GM23248 (cell line): ENCODE data around the gene ZNF552. TPM values are rescaled to one million over a fixed set of nuclear protein-coding genes. Genes with fewer than 3 reads are reported as not detected.

Source experiments
- DNase-seq: peaks from one replicate; pipeline ENCODE4 v3.0.0-alpha.2; 2015
- H2AFZ ChIP-seq: fragments of 200-600 bp; sonication (generic); 2 replicates; pipeline ENCODE4 v1.6.1; 2016; ENCODE audit warnings: antibody characterized with exemption
- H3F3A ChIP-seq: fragments of 200-600 bp; sonication (generic); 2 replicates; pipeline ENCODE4 v1.6.1; 2016; ENCODE audit warnings: mild to moderate bottlenecking, antibody characterized with exemption, mixed run types; ENCODE audit not compliant: insufficient read depth
- H3K27ac ChIP-seq: fragments of 200-600 bp; sonication (generic); 2 replicates; pipeline ENCODE4 v1.5.1; 2016; ENCODE audit warnings: mild to moderate bottlenecking
- H3K27me3 ChIP-seq: fragments of 200-600 bp; sonication (generic); replicated peaks from 2 replicates; pipeline ENCODE4 v1.6.1; 2016; ENCODE audit warnings: mild to moderate bottlenecking; ENCODE audit not compliant: insufficient read depth
- H3K36me3 ChIP-seq: fragments of 200-600 bp; sonication (generic); 2 replicates; pipeline ENCODE4 v1.6.1; 2016; ENCODE audit warnings: low read depth, mild to moderate bottlenecking
- H3K4me1 ChIP-seq: fragments of 200-600 bp; sonication (generic); 2 replicates; pipeline ENCODE4 v1.6.1; 2016; ENCODE audit warnings: mild to moderate bottlenecking; ENCODE audit not compliant: insufficient read depth
- H3K4me2 ChIP-seq: fragments of 200-600 bp; sonication (generic); one replicate; pipeline ENCODE4 v1.6.1; 2016; ENCODE audit warnings: mild to moderate bottlenecking; ENCODE audit not compliant: unreplicated experiment
- H3K4me3 ChIP-seq: fragments of 200-600 bp; sonication (generic); 2 replicates; pipeline ENCODE4 v1.5.1; 2016; ENCODE audit warnings: mild to moderate bottlenecking
- H3K79me2 ChIP-seq: fragments of 200-600 bp; sonication (generic); 2 replicates; pipeline ENCODE4 v1.6.1; 2016; ENCODE audit warnings: mild to moderate bottlenecking; ENCODE audit not compliant: insufficient read depth
- H3K9ac ChIP-seq: fragments of 200-600 bp; sonication (generic); 2 replicates; pipeline ENCODE4 v1.6.1; 2016; ENCODE audit warnings: mild to moderate bottlenecking
- H3K9me2 ChIP-seq: fragments of 200-600 bp; sonication (generic); 2 replicates; pipeline ENCODE4 v1.6.1; 2016; ENCODE audit warnings: mixed run types, mild to moderate bottlenecking, moderate library complexity; ENCODE audit not compliant: insufficient read depth
- H3K9me3 ChIP-seq: fragments of 200-600 bp; sonication (generic); one replicate; pipeline ENCODE4 v1.6.1; 2017; ENCODE audit warnings: low read depth
- H4K20me1 ChIP-seq: fragments of 200-600 bp; sonication (generic); 2 replicates; pipeline ENCODE4 v1.6.0; 2016; ENCODE audit not compliant: insufficient read depth
- EZH2 ChIP-seq: fragments of 200-600 bp; sonication (generic); IDR thresholded peaks from 2 replicates; pipeline ENCODE4 v1.6.1; 2018; ENCODE audit warnings: antibody characterized with exemption, mild to moderate bottlenecking; ENCODE audit not compliant: insufficient read depth, poor library complexity, severe bottlenecking
- EZH2phosphoT487 ChIP-seq: fragments of 200-600 bp; sonication (generic); IDR thresholded peaks from 2 replicates; pipeline ENCODE4 v1.6.1; 2018; ENCODE audit warnings: antibody characterized with exemption, moderate library complexity, mild to moderate bottlenecking, low read depth; ENCODE audit not compliant: insufficient read depth
- WGBS, 2 experiments: methylation state at CpG; one replicate each; pipeline ENCODE4 v1.1.6; 2015 to 2017; ENCODE audit warnings: low lambda C conversion rate in 2 of 2, low coverage in 1 of 2; ENCODE audit errors: missing lambda C conversion rate in 2 of 2; 5-methylcytosine and 5-hydroxymethylcytosine counted together
- in situ Hi-C: fragments of 300-500 bp; cut with MboI; formaldehyde crosslinking; loops from 2 replicates; pipeline ENCODE4 v1.15.0; 2020
- polyA plus RNA-seq: library from polyadenylated mRNA; unstranded; fragments of >200 nt; fragmentation: Nextera tagmentation; extraction: Ambion mirVana; gene quantifications from 2 replicates; pipeline ENCODE4 v1.2.1, GENCODE V29; 2016
- total RNA-seq: library from RNA; depleted of rRNA; stranded (reverse); fragments of >200 nt; shearing (Covaris generic); gene quantifications from 2 replicates; pipeline ENCODE4 v1.2.3, GENCODE V29; 2014

ZNF552 gene
- total and polyA plus RNA-seq, 2 experiments from 2014 or later: 2.7 to 4.3 TPM

DNA sequence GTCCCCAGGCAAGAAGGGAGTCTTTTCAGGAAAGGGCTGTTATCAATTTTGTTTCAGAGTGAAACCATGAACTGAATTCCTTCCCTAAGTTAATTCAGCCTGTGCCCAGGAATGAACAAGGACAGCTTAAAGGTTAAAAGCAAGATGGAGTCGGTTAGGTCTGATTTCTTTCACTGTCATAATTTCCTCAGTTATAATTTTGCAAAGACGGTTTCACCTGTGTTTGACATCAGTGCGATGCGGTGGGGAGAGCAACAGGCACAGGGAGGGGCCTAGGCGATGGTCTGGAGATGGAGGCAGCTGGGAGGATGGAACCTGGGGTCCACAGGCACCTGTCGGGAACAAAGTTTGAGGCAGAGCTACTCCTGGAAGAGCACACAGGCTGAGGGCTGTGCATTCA is 5.9 kb upstream of the ZNF552 start:
- Histone ChIP-seq H3K36me3 (no peaks in the 10 kb centered on the region), H3K9ac (peak overlapping the region; percentile 99), H3K27me3 (no peaks in the 10 kb centered on the region), H3K27ac (peak overlapping the region; percentile 92), H3K4me1 (peaks cover 9% of the 10 kb centered on the region), H2AFZ (0 out of 2 replicates have a peak overlapping the region, but pooled peaks have one; percentile 90), H3K9me3 (no peaks in the 10 kb centered on the region), H3K4me2 (peak overlapping the region; percentile 95), H3K79me2 (peaks cover 83% of the 10 kb centered on the region), H3K4me3 (peak overlapping the region; percentile 95), H3K9me2 (no peaks in the 10 kb centered on the region), H4K20me1 (peaks cover 3% of the 10 kb centered on the region; the same call in 1 of the 2 replicates), H3F3A (0 out of 2 replicates have a peak, but pooled peaks cover 5% of the 10 kb centered on the region)
- in situ Hi-C loops: no loop called here
- TF ChIP-seq EZH2 (no peak), EZH2phosphoT487 (no peak)
- WGBS, 2 experiments: 54 to 57% methylated on average over 6 of the region's 6 CpGs
- DNase-seq: no peak

DNA sequence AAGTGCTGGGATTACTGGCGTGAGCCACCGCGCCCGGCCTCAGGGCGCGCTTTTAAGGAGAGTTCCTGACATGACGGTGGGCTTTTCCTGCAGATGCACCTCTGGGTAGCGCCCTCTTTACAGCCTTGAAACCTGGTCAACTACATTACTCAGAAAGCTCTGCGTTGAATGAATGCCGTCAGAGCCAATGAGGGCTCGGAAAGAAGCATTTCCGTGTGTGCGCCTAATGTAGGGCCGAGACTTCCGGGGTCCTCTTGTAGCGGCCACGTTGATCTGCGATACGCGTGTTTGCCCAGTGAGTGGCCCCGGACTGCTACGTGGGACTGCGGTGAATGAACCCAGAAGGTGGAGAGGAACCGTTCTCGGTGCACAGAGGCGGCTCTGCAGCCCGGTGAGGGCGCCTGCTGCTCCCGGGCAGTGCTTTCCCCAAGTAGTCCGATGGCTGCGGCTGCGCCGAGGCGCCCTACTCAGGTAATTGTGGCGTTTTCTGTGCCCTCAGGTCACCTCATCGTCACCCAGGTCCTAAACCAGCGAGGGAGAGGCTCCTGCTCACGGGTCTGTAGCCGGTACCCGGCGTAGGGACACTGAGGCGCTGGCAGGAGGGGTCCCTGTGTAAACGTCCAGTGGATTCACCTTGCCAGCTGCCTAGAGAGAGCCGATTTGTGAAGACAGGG is 4.9 kb upstream of the ZNF552 start:
- peak overlapping the region; percentile 90 for H2AFZ ChIP-seq
- peaks cover 3% of the 10 kb centered on the region; the same call in 1 of the 2 replicates for H4K20me1 ChIP-seq
- WGBS, 2 experiments: 0 to 1% methylated on average over 43 to 44 of the region's 44 CpGs
- peak overlapping the region; percentile 95 for H3K4me3 ChIP-seq
- peak overlapping the region; percentile 92 for H3K27ac ChIP-seq
- H3K36me3 ChIP-seq: no peaks in the 10 kb centered on the region
- in situ Hi-C loops: no loop called here
- peak overlapping the region; percentile 95 for H3K4me2 ChIP-seq
- TF ChIP-seq EZH2 (no peak), EZH2phosphoT487 (no peak)
- H3K9ac ChIP-seq: peak overlapping the region; percentile 99
- H3K9me2 ChIP-seq: no peaks in the 10 kb centered on the region
- 0 out of 2 replicates have a peak, but pooled peaks cover 4% of the 10 kb centered on the region for H3F3A ChIP-seq
- no peaks in the 10 kb centered on the region for H3K9me3 ChIP-seq
- peaks cover 74% of the 10 kb centered on the region for H3K79me2 ChIP-seq
- H3K27me3 ChIP-seq: no peaks in the 10 kb centered on the region
- H3K4me1 ChIP-seq: peaks cover 9% of the 10 kb centered on the region
- peak; percentile 98 for DNase-seq

DNA sequence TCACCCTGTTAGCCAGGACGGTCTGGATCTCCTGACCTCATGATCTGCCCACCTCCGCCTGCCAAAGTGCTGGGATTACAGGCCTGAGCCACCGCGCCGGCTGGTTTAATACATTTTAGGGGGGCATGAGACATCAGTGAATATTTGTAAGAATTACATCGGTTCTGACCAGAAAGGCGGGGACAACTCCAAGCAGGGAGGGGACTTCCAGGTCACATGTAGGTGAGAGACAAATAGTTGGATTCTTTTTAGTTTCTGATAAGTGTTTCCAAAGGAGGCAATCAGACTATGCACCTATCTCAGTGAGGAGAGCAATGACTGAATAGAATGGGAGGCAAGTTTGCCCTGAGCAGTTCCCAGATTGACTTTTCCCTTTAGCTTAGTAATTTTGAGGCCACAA is 3.7 kb upstream of the ZNF552 start:
- DNase-seq: no peak
- no peak for TF ChIP-seq EZH2
- TF ChIP-seq EZH2phosphoT487: no peak
- Histone ChIP-seq H4K20me1 (peaks cover 3% of the 10 kb centered on the region; the same call in 1 of the 2 replicates), H2AFZ (peak overlapping the region; percentile 90), H3K79me2 (peaks cover 72% of the 10 kb centered on the region), H3K9ac (no peak overlapping the region), H3K9me2 (no peaks in the 10 kb centered on the region), H3K27ac (no peak overlapping the region), H3K4me2 (no peak overlapping the region), H3K36me3 (no peaks in the 10 kb centered on the region), H3K27me3 (no peaks in the 10 kb centered on the region), H3K4me1 (peaks cover 9% of the 10 kb centered on the region), H3K4me3 (no peak overlapping the region), H3F3A (no peaks in the 10 kb centered on the region), H3K9me3 (no peaks in the 10 kb centered on the region)
- WGBS, 2 experiments: 72 to 89% methylated on average over 7 of the region's 7 CpGs
- in situ Hi-C loops: no loop called here

DNA sequence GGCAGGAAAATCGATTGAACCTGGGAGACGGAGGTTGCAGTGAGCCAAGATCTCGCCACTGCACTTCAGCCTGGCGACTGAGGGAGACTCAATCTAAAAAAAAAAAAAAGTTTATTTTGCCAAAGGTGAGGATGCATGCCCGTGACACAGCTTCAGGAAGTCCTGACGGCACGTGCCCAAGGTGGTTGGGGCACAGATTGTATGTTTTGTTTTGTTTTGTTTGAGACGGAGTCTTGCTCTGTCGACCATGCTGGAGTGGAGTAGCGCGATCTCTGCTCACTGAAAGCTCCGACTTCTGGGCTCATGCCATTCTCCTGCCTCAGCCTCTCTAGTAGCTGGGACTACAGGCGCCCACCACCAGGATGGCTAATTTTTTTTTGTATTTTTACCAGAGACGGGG is 3.3 kb upstream of the ZNF552 start:
- WGBS, 2 experiments: 89 to 94% methylated on average over 14 of the region's 14 CpGs
- no peak overlapping the region for H3K27ac ChIP-seq
- in situ Hi-C loops: no loop called here

More for the DNA sequence above, 3.3 kb upstream of the ZNF552 start:
- Histone ChIP-seq H3K4me3 (no peak overlapping the region), H3F3A (no peaks in the 10 kb centered on the region), H3K4me2 (no peak overlapping the region), H3K4me1 (peaks cover 9% of the 10 kb centered on the region), H3K9me3 (no peaks in the 10 kb centered on the region), H3K79me2 (peaks cover 70% of the 10 kb centered on the region), H4K20me1 (peaks cover 3% of the 10 kb centered on the region; the same call in 1 of the 2 replicates), H3K9ac (no peak overlapping the region), H3K27me3 (no peaks in the 10 kb centered on the region), H3K9me2 (no peaks in the 10 kb centered on the region), H2AFZ (no peak overlapping the region), H3K36me3 (no peaks in the 10 kb centered on the region)
- TF ChIP-seq EZH2phosphoT487 (no peak), EZH2 (no peak)
- no peak for DNase-seq
